Pons (tissue), 1 donor: ENCODE measurements around the gene ZDHHC14.
"Not testable (repeated sequence)": the region's sequence is repeated elsewhere in the genome, so short reads cannot be mapped to it uniquely, and the experiment has no call there.

Experiments used
- DNase-seq: peaks from one replicate; pipeline ENCODE4 v3.0.0-alpha.2; 2016; ENCODE audit warnings: low spot score

ZDHHC14 gene

GRCh38 chr6:157443066-157443800, 62.2 kb downstream of the ZDHHC14 start:
- DNase-seq = no peak

GRCh38 chr6:157445277-157446009, 64.5 kb downstream of the ZDHHC14 start:
- no peak for DNase-seq

- no peak for DNase-seq
Observed at GRCh38 chr6:157447735-157448134, 66.7 kb downstream of the ZDHHC14 start.

GRCh38 chr6:157449610-157450009, 68.6 kb downstream of the ZDHHC14 start:
- no peak for DNase-seq

- DNase-seq = no peak
Observed at GRCh38 chr6:157450931-157451742, 70.1 kb downstream of the ZDHHC14 start.

- DNase-seq = no peak
Observed at GRCh38 chr6:157452096-157452495, 71.1 kb downstream of the ZDHHC14 start.

- no peak for DNase-seq
Observed at GRCh38 chr6:157453131-157453530, 72.1 kb downstream of the ZDHHC14 start.

GRCh38 chr6:157453978-157454377, 73.0 kb downstream of the ZDHHC14 start:
- DNase-seq = no peak

- DNase-seq = peak; percentile 60
Observed at GRCh38 chr6:157454762-157455714, 74.0 kb downstream of the ZDHHC14 start.

- peak; percentile 84 for DNase-seq
Observed at GRCh38 chr6:157455731-157456523, 74.9 kb downstream of the ZDHHC14 start.

- no peak for DNase-seq
Observed at GRCh38 chr6:157456524-157456829, 75.5 kb downstream of the ZDHHC14 start.

GRCh38 chr6:157457787-157458186, 76.8 kb downstream of the ZDHHC14 start:
- DNase-seq = no peak

- DNase-seq = no peak
Observed at GRCh38 chr6:157459327-157459726, 78.3 kb downstream of the ZDHHC14 start.

- DNase-seq = no peak
Observed at GRCh38 chr6:157460182-157460999, 79.4 kb downstream of the ZDHHC14 start.

GRCh38 chr6:157461000-157461915, 80.3 kb downstream of the ZDHHC14 start:
- DNase-seq = no peak

- no peak for DNase-seq
Observed at GRCh38 chr6:157462956-157463742, 82.2 kb downstream of the ZDHHC14 start.

- not testable (repeated sequence) for DNase-seq
Observed at GRCh38 chr6:157463743-157464135, 82.7 kb downstream of the ZDHHC14 start.
